Fibroblast of skin of left quadriceps (primary cell): Measurements from ENCODE around the gene UBN2.

Experiments
- DNase-seq, 2 experiments: peaks; one replicate each; pipeline ENCODE4 v3.0.0-alpha.2; 2013; ENCODE audit warnings: low read depth in 2 of 2

UBN2 gene

DNA sequence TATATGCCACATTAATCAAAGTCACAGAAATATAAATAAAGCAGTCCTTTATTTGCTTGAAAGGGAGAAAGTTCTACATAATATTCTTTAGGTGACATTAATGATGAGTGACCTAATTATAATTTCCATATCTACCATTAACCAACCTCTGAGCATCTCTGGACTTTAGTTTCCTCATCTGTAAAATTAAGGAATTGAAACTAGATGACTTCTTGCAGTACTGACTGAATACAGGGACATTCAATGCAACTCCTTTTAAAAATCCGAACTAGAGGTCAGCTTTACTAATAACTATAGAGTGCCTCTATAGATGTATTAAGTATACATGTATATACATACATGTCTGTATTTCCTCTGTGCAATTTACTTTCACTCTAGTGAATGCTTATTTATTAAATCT lies 114.0 kb downstream of the UBN2 start:
- no peak for DNase-seq

DNA sequence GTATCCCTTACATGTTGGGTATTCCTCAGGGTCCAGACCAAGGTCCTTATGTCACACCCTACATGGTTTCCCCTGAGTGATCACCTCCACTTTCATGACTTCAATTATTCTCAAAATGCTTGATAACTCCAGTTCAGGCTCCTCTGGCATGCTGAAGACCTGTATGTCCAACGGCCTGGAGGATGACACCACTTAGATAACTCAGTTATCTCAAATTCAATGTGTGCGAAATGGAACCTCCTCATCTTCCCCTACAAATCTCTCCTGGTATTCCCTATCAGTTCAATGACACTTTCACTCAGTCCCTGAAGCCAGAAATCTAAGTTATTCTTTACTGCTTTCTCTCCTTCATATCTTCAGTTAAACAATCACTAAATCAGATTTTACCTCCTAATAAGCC lies 120.0 kb downstream of the UBN2 start:
- DNase-seq: no peak

DNA sequence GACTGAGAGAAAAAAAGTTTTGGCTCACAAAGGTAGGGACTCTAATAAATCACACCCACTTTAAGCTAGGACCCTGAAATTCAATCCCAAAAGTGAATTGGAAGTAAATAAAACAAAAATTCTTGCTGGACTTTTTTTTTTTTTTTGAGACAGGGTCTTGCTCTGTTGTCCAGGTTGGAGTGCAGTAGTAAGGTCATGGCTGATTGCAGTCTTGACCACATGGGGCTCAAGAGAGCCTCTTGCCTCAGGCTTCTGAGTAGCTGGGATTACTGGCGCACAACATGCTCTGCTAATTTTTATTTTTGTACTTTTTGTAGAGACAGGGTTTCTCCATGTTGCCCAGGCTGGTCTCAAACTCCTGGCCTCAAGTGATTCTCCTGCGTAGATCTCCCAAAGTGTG lies 123.7 kb downstream of the UBN2 start:
- DNase-seq: no peak

DNA sequence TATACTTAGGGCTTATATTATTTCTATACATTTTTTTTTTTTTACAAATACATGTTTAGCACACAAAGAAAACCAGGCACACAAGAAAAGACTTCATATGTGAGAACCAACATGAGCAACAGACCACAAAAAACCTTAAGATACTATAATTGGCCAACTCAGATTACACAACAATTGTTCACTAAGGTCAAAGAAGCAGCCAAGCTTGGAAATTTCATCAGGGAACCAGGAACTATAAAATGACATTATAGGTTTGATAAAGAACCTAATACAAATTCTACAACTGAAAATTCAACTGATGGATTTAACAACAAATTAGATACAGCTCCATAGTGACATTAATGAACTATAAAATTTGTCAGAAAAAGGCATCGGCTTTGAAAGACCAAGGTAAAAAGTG lies 124.3 kb downstream of the UBN2 start:
- DNase-seq: no peak
